UCSD-AML1 (cell line): ENCODE results near the gene HYAL1.
A peak's percentile ranks its signal among the peaks of the same experiment; 100 is the strongest.

Experiments
- DNase-seq: peaks from one replicate; lab custom pipeline; 2025; ENCODE audit not compliant: unreplicated experiment; lab: John Stamatoyannopoulos, UW

HYAL1 gene

GRCh38 chr3:50334339-50335075 is 31.1 kb upstream of the HYAL1 start:
- no peak for DNase-seq

GRCh38 chr3:50333744-50334328 is 30.5 kb upstream of the HYAL1 start:
- DNase-seq: no peak

GRCh38 chr3:50331364-50331907 is 28.1 kb upstream of the HYAL1 start:
- DNase-seq: no peak

GRCh38 chr3:50330330-50330729 is 27.0 kb upstream of the HYAL1 start:
- no peak for DNase-seq

GRCh38 chr3:50327943-50328691 is 24.7 kb upstream of the HYAL1 start, which contains the start of gene TUSC2:
Gene TUSC2, minus strand, starts transcription at chr3:50328223. Its CDS starts 124 bp downstream, at chr3:50328099.
- peak; percentile 96 for DNase-seq

- DNase-seq: no peak
Observed at GRCh38 chr3:50327129-50327528, 23.8 kb upstream of the HYAL1 start.

- no peak for DNase-seq
Observed at GRCh38 chr3:50326182-50326541, 22.8 kb upstream of the HYAL1 start.

GRCh38 chr3:50325497-50326181 is 22.3 kb upstream of the HYAL1 start:
- DNase-seq: no peak

- DNase-seq: no peak
Observed at GRCh38 chr3:50325113-50325480, 21.7 kb upstream of the HYAL1 start.

GRCh38 chr3:50324351-50325112 is 21.2 kb upstream of the HYAL1 start:
- DNase-seq: peak; percentile 77

GRCh38 chr3:50323614-50324199 is 20.3 kb upstream of the HYAL1 start:
- DNase-seq: peak; percentile 49

GRCh38 chr3:50323092-50323600 is 19.8 kb upstream of the HYAL1 start:
- DNase-seq: peak; percentile 71

- peak; percentile 66 for DNase-seq
Observed at GRCh38 chr3:50322386-50323091, 19.2 kb upstream of the HYAL1 start, which contains the start of gene HYAL2. Gene HYAL2, minus strand, starts transcription at chr3:50322745. Its CDS starts 2,256 bp downstream, at chr3:50320489.

- no peak for DNase-seq
Observed at GRCh38 chr3:50322115-50322385, 18.7 kb upstream of the HYAL1 start.

GRCh38 chr3:50321336-50322114 is 18.2 kb upstream of the HYAL1 start:
- peak; percentile 93 for DNase-seq

GRCh38 chr3:50320853-50321335 is 17.5 kb upstream of the HYAL1 start:
- peak; percentile 83 for DNase-seq

GRCh38 chr3:50319894-50320625 is 16.7 kb upstream of the HYAL1 start:
- DNase-seq: no peak
